HG02763 (cell line): Measurements from ENCODE around the gene FRMPD4.

Experiments used
- ATAC-seq: cut with Tn5 transposase; IDR thresholded peaks from one replicate; pipeline ENCODE4 v1.9.1; 2021; ENCODE audit warnings: mild to moderate bottlenecking, moderate library complexity; ENCODE audit not compliant: unreplicated experiment

Gene FRMPD4

DNA sequence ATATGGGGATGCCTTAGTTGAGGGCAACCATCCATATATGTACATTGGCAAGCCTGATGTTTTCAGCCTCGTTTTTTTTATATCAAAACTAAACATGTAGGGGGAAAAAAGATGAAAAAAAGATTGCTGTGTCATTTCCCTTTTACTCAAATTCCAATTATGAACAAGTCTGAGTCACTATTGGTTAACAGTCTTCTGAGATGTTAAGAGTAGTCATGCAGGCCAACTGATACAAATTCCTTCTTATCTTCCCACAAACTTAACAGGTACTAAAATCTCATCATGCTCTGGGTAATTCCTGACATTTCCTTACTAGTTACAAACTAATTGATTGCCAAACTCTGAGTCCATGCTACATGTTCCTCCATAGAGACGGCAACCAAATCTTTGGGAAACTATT lies 222.1 kb downstream of the FRMPD4 start:
- no peak for ATAC-seq

DNA sequence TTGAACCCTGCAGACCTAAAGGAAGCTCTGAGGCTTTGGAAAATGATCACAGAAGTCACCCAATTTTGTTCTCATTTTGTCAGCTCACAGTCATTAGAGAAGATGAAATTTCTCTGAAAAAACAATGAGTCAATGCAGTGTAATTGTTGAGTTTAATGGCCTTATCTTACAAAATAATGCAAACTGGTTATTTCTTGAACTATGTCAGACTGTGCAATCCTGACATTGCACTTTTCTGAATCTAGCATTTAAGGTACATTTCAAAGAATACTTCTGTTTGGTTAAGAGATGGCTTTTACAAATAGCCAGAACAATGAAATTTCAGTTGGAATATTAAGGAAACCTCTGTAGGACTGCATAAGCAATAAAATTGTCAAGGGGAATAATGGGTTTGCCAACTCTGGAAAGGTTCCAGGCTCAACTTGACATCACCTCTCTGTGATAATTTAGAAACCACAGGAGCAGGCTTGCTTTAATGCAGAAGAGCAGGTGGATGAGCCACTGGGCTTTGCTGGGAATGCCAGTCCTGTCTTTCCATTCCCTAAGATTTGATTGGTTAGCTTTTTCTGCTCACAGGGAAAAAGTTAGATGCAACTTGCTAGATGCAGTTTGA lies 222.8 kb downstream of the FRMPD4 start:
- no peak for ATAC-seq

GRCh38 chrX:12363216-12363615 lies 224.9 kb downstream of the FRMPD4 start:
- no peak for ATAC-seq

DNA sequence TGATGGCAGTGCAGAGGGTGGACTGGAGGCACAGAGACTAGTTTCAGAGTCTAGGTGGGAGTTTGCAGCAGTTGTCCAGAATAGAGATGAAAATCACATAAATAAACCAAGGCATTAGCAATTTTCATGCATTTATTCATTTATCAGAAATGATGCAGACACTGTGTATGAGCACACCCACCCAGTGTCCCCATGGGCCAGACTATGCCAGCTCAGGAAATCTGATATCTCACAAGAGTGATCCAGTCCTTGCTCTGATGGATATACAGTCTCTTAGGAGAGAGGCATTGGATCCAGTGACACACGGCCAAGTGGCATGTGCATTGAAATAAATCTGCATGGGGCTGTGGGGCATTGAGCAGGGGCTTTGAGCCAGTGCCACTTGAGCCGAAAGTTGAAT lies 228.2 kb downstream of the FRMPD4 start:
- ATAC-seq: no peak

GRCh38 chrX:12367254-12367653 lies 229.0 kb downstream of the FRMPD4 start:
- no peak for ATAC-seq

DNA sequence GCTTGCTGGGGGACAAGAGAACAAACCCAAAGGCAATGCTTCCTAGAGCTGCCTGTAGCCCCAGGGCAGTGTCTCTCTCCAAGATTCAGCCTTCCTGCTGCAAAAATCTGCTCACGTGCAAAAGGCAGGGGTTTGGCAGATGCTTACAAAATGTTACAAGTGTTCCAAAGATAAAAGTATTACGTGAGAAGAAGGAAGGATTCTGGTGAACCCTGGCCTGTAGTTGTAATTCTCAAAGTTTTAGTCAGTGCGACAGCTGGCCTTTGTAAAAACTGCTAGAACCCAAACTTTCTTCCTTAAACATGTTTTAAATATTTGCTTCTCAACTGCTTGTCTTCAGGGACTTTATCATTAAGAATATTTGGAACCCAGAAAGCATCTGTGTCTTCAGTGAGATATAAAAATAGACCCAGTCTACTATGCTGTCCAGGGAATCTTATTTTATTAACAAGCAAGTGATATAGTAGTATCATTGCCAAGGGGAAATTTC lies 232.3 kb downstream of the FRMPD4 start:
- ATAC-seq: no peak

DNA sequence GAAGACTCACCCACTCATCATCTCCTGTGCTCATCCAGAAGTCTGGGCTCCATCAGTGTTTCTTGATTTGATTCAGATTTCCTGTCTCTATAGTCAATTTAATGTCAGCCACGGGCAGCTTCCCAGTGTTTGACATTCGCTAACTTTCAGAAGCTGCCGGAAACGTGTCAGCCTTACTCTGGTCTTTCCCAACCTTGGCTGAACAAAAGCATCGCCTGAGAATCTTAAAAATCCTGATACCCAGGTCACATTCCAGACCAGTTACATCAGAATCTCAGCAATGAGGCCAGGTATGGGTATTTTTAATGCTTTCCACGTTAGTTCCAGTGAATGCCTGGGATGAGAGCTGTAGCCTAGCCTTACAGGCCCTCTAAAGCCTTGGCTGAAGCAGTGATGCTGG lies 233.8 kb downstream of the FRMPD4 start:
- no peak for ATAC-seq

DNA sequence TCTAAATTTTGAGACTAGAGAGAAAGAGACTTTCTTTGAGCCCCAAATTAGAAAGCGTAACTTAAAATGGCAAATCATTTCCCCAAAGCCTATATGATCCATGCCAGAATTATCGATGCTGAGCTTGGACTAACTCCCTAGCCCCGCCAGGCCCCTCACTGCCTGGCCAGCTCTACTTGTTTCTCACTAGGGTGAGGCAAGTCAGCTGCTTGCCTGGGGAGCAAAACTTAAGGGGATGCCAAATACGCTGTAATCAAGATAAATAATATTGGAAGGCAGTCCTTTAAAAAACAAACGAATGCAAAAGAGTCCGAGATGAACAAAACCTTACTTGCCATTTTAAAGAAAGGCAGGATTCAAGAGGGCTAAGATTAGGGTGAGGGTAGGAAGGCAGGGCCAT lies 236.0 kb downstream of the FRMPD4 start:
- no peak for ATAC-seq

GRCh38 chrX:12378253-12378652 lies 240.0 kb downstream of the FRMPD4 start:
- ATAC-seq: no peak

DNA sequence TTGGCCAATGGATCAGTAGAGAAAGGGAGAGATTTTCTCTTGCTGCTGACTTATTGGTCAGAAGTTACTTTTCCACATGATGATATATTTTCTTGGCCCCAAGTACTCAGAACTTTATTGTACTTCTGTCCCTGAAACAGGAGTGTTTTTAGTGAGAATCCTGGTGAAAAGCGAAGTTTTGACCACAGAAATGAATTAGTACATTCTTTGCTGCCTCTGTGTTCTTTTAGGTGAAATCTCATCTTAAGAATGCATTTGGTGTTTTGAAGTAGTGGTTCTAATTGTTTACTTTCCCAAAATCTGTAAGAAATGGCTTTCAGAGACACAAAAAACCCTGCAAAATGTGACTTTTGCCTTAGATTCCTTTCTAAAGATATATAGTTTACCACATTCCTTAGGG lies 240.4 kb downstream of the FRMPD4 start:
- ATAC-seq: no peak

DNA sequence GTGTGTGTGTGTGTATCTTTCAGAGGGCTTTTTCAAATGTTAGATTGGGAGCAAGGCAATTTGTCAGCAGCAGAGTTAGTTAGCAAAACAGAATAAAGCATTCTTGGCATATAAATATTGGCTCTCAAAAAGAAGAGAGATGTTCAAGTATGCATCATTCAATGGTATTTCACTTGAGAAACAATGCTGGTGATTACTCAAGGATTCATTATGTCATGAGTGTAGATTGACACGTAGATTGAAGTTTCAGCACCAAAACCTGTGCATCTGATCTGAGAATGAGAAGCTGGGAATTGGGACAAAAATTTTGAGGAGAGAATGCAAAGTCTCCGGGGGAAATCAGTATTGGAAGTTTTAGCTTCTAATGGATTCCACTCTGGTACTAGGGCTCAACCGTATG lies 241.4 kb downstream of the FRMPD4 start:
- no peak for ATAC-seq

- no peak for ATAC-seq
Observed at GRCh38 chrX:12383196-12383595, 244.9 kb downstream of the FRMPD4 start.

DNA sequence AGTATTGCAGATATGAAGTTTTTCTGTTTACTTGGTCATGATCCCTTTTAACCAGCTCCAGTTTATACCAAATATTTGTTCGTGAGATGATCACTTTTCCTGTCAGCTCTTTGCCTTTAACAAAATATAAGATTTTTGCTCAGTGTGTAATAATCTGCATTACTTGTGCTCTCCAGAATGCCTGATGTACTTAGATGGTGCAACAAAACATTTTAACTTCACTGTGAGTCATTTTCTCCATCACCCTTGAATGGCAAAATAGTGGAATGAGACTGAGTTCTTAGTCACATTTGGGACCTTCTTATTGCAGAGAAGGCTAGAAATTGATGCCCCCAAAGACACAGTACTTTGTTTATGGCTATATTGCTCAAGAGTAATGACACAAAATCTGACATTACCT lies 252.0 kb downstream of the FRMPD4 start:
- ATAC-seq: no peak

DNA sequence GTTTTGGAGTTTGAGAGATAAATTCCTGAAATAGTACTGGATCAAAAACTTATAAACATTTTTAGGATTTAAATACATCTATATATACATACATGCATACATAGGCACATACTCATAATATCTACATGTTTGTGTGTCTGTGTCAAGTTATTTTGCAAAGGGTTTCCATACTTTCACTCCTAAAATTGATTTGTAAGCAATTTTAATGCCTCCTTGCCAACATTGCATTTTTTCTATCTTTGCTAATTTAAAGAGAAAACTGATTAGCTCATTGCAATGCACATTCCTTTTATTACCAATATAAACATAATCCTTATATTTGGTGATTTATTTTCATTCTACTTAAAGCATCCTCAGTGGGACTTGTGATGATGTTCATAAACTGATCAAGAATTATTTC lies 258.3 kb downstream of the FRMPD4 start:
- ATAC-seq: no peak

DNA sequence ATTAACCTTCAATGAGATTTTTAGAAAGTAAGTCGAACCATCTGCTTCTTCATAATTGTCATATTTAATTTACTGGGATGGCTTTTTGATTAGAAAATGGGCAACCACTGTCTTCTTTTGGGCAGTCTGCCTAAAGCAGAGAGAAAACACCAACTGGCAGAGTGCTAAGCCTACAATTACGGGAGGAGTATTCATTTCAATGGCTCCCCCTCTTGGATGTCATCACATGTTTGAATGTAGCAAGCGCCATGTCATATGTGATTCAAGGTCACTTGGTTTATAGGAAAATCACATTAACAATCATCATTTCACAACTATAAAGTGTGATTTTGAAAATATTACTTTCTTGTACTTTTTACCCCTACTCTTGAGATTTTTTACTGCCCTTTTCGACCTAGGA lies 261.9 kb downstream of the FRMPD4 start:
- ATAC-seq: no peak

GRCh38 chrX:12401252-12401651 lies 263.0 kb downstream of the FRMPD4 start:
- ATAC-seq: no peak

DNA sequence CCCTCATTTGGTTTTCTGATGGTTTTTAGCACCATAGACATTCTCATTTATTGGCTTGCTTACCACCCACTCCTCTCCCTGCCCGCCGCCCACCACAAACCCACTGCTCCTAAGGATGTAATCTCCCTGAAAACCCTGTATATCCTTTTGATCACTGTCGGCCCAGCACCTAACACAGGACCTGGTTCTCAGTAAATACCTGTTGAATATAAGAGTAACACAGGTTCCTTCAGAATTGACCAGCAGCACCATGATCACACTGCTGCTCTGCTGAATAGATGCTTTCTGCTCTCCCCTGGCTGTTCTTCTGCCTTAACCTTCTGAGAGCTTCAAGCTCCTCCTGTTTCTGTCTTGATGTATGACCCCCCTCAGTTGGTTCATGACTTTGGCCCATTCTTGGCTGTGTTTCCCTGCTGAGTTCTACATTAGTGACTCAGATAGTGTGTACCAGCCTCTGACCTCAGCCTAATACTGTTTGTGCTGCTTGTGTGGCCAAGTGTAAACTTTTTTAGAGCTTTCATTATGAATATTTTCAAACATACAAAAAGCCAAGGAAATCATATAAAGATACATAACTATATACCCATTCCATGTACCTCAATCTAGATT lies 265.3 kb downstream of the FRMPD4 start:
- ATAC-seq: no peak

DNA sequence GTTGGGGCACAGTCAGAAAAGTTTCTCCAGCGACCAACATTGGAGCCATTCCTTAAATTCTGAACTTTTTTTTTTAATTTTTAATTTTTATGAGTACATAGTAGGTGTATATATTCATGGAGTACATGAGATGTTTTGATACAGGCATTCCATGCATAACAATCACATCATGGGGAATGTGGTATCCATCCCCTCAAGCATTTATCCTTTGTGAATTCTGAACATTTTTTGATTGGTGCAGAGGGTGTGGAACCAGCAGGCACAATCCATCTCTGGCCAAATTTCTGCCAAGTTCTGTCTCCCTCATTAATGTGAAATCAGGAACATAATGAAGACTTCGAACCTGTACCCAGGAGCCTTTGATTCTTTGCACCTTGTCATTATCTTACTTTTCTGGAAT lies 267.0 kb downstream of the FRMPD4 start:
- no peak for ATAC-seq

DNA sequence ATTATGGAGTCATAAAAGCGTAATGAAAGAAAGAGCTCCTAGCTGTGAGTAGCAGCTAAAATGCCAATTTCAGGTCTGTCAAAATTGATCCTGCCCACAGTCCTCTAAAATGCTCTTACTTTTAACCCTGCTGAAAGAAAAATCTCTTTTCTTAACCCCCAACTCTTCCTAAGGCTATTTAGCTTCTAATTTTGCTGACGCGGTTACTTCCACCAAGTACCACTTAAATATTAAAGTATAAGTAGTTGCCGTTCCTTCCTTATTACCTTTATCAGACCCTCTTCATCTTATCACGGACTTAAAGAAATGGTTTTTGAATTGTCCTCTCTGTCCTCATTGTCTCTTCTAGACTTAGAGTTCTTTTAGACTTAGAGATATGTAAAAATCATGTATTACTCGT lies 272.2 kb downstream of the FRMPD4 start:
- ATAC-seq: no peak

DNA sequence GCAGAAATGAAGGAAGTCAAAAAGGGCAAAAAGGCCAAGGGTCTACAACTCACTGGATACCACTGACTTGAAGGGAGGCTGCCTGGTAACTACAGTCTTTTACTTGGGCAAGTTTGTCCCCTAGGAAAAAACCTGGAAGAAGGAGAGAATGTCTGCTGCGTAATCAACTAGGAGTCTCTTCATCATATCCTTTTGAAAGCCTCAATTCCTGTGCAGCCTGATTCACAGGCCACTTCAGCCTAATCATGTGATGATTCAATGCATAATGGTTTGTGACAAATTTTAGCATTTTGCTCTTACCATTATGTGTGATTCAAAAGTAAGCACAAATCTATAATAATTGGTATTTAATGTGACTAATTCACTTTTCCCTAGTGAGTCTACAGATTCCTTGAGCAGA lies 273.6 kb downstream of the FRMPD4 start:
- no peak for ATAC-seq

DNA sequence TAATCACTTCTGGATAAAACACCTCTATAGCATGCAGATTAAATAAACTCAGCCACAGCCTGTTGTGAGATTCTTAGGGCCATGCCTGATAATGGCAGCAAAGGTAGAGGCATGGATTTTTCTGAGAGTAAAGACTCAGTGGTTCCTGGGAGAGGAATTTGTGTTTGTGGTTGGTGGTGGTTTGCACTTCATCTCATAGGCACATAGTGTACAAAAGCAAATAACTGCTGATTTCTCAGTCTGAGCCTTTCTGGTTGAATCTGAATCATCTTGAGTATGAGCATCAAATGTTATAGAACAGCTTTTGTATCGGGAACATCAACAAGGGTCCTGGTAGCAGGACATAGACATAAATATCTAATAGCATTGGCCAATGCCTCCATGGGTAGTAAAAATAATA lies 274.3 kb downstream of the FRMPD4 start:
- ATAC-seq: no peak

GRCh38 chrX:12419591-12419990 lies 281.3 kb downstream of the FRMPD4 start:
- no peak for ATAC-seq

- ATAC-seq: no peak
Observed at GRCh38 chrX:12421918-12422317, 283.6 kb downstream of the FRMPD4 start.
